IPS-20b (cell line): ENCODE data around the gene EXOG.
"Not testable (repeated sequence)": the region's sequence is repeated elsewhere in the genome, so short reads cannot be mapped to it uniquely, and the experiment has no call there.

Experiments
- H3K27ac ChIP-seq: one replicate; pipeline ENCODE4 v1.5.1; 2013; ENCODE audit warnings: low read length
- H3K27me3 ChIP-seq: 2 replicates; pipeline ENCODE4 v1.6.1; 2013; ENCODE audit warnings: mild to moderate bottlenecking, low read length, inconsistent platforms; ENCODE audit not compliant: insufficient read depth
- H3K36me3 ChIP-seq: 2 replicates; pipeline ENCODE4 v1.6.1; 2013; ENCODE audit warnings: low read depth, mild to moderate bottlenecking, inconsistent platforms, low read length, moderate library complexity; ENCODE audit not compliant: insufficient read depth
- H3K4me1 ChIP-seq: 2 replicates; pipeline ENCODE4 v1.6.1; 2013; ENCODE audit warnings: mild to moderate bottlenecking, control low read depth, inconsistent platforms, low read length, moderate library complexity; ENCODE audit not compliant: insufficient read depth
- H3K4me3 ChIP-seq: 2 replicates; pipeline ENCODE4 v1.5.1; 2013; ENCODE audit warnings: mild to moderate bottlenecking, low read length, inconsistent platforms
- H3K9ac ChIP-seq: 2 replicates; pipeline ENCODE4 v1.6.1; 2013; ENCODE audit warnings: low read depth, mild to moderate bottlenecking, inconsistent platforms, low read length, moderate library complexity
- H3K9me3 ChIP-seq: 2 replicates; pipeline ENCODE4 v1.6.1; 2013; ENCODE audit warnings: mild to moderate bottlenecking, low read depth, low read length, inconsistent platforms; ENCODE audit not compliant: insufficient read depth

Gene EXOG

DNA sequence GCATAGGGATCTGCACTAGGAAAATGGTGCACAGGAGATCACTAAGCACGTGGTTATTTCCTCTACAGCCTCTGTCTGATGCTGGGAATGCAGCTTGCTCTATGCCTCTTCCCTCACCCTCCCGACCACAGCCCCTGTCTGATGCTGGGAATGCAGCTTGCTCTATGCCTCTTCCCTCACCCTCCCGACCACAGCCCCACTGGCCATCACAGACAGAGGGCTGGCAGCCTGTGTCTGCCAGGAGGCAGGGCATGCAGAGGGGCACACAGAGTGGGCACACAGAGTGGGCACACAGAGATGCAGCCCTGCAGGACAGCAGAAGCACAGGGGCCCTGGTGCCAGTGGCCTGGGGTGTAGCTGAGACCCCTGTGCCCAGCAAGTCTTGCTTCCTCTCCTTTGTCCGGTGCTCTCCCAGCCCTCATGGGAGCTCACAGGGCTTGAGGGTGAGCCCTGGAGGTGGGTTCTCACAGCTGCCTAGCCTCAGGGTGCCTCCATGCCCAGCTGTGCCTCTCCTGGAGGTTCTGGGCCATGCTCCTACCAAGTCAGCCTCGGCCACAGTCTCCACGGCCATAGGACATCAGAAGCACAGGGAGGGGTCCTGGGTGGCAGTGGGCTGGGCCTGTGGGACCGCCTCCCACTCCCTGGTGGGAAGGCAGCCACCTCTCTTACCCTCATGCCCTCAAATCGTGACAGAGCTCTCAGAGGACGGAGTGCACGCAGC lies 65.8 kb downstream of the EXOG start:
- no peaks in the 10 kb centered on the region for H3K4me1 ChIP-seq
- no peaks in the 10 kb centered on the region for H3K36me3 ChIP-seq
- no peaks in the 10 kb centered on the region for H3K27me3 ChIP-seq
- no peak overlapping the region for H3K27ac ChIP-seq
- H3K9me3 ChIP-seq, result no peaks in the 10 kb centered on the region
- no peak overlapping the region for H3K4me3 ChIP-seq
- no peak overlapping the region for H3K9ac ChIP-seq

- no peak overlapping the region for H3K9ac ChIP-seq
- no peaks in the 10 kb centered on the region for H3K4me1 ChIP-seq
- no peaks in the 10 kb centered on the region for H3K36me3 ChIP-seq
- H3K4me3 ChIP-seq, result no peak overlapping the region
- no peaks in the 10 kb centered on the region for H3K27me3 ChIP-seq
- no peak overlapping the region for H3K27ac ChIP-seq
- no peaks in the 10 kb centered on the region for H3K9me3 ChIP-seq
Observed at GRCh38 chr3:38562467-38562925, 66.4 kb downstream of the EXOG start.

GRCh38 chr3:38563070-38563885 lies 67.1 kb downstream of the EXOG start:
- Histone ChIP-seq H3K9me3 (no peaks in the 10 kb centered on the region), H3K9ac (no peak overlapping the region), H3K27me3 (no peaks in the 10 kb centered on the region), H3K27ac (no peak overlapping the region), H3K36me3 (no peaks in the 10 kb centered on the region), H3K4me1 (no peaks in the 10 kb centered on the region), H3K4me3 (no peak overlapping the region)

DNA sequence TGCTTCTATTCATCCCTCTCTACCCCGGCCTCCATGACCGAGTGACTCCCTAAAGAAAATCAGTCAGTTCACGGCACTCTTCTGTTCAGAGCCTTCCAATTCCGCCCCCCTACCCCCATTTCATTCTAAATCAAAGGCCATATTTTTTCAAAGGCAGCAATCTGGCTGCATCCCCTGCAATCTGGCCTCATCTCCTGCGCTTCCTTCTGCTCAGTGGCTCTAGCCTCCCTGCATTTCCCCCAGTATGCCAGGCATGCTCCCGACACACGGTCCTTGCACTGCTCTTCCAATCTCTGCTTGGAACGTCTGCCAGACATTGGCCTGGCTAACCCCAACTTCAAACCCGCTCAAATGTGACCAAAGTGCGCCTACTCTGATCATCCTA lies 67.7 kb downstream of the EXOG start:
- Histone ChIP-seq H3K4me3 (no peak overlapping the region), H3K27me3 (no peaks in the 10 kb centered on the region), H3K36me3 (no peaks in the 10 kb centered on the region), H3K4me1 (no peaks in the 10 kb centered on the region), H3K9me3 (no peaks in the 10 kb centered on the region), H3K27ac (no peak overlapping the region), H3K9ac (no peak overlapping the region)

DNA sequence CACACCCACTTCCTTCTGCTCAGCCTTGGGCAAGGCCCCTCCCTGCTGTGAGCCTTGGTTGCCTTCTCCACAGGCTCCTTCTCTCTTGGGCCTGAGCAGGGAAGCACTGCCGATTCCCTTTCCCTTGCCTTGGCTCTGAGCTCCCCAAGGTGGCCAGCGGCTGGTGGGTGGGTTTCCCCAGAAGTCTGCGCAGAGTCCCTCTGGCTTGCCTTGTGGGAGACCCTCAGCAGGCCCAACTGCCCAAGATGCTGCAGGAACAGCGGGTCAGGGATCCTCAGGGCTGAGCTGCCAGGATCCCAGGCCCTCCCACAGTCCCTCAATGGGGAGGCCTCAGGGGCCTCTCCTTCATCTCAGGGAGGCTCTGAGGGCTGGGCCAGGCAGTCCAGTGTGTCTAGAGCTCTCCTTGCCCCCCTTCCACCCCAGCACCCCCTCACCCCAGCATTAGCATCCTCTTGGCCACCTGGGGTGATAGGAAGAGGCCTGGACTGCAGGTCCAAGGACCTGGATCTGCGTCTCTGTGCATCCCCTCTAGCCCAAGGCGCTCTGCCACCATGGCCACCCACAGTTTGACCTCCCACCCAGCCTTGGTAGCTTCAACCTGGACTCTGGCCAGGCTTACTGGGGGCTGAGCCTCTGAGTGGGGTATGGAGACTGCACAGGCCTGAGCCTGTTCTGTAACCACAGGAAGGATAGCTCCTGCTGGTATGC lies 68.6 kb downstream of the EXOG start:
- Histone ChIP-seq H3K9ac (no peak overlapping the region), H3K27ac (no peak overlapping the region), H3K36me3 (no peaks in the 10 kb centered on the region), H3K27me3 (no peaks in the 10 kb centered on the region), H3K9me3 (no peaks in the 10 kb centered on the region), H3K4me3 (no peak overlapping the region), H3K4me1 (no peaks in the 10 kb centered on the region)

DNA sequence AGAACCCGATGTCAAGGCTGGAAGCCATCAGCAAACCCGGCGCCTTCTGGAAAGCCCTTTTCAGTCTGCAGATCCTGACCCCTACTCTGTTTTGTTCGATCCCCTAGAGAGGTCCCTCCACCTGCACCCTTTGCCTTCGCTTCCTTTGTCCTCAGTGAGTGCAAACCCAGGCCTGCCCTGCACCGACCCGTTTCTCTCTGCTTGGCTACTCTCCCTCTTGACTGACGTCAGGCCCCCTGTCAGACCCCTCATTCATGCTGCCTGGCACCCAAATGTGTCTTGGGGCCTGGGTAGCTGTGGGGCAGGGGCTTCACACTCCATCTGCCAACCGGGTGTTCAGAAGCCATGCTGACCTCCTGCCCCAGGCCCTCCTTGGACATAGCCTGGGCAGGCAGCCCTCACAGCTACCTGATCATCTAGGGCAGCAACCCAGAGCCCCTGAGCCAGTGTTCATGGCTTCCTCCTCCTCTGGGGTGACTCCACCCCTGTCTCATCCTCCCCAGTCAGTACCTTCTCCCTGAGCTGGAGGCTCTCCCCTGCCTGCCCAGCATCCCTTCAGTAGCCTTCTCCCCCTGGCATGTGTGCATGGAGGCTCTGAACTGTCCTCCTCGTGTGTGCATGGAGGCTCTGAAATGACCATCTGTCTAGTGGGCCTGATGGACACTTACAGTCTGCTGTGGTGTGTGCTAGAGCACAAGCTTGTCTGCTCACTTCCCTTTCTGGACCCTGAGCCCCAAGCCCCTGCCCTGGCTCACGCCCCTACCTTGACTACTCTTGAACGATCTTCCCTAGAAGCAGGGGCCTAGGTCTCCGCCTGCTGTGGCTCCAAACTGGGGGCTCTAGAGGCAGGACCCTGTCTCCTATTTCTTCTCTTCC lies 69.4 kb downstream of the EXOG start:
- Histone ChIP-seq H3K27ac (no peak overlapping the region), H3K9me3 (no peaks in the 10 kb centered on the region), H3K4me1 (no peaks in the 10 kb centered on the region), H3K9ac (no peak overlapping the region), H3K27me3 (no peaks in the 10 kb centered on the region), H3K4me3 (no peak overlapping the region), H3K36me3 (no peaks in the 10 kb centered on the region)

DNA sequence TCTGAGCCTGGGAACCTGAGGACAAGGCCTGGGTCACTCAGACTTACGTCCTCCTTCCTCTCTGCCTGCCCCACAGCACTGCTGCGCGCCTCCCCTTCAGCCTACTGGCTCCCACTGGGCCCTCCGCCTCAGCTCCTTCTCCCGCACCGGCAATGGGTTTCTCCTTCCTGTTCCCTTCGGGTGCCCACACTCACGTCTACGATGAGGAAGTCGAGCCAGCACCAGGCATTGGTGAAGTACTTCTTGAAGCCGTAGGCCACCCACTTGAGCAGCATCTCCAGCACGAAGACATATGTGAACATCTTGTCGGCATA lies 70.0 kb downstream of the EXOG start:
- Histone ChIP-seq H3K9me3 (no peaks in the 10 kb centered on the region), H3K36me3 (no peaks in the 10 kb centered on the region), H3K4me3 (no peak overlapping the region), H3K27ac (no peak overlapping the region), H3K4me1 (no peaks in the 10 kb centered on the region), H3K27me3 (no peaks in the 10 kb centered on the region), H3K9ac (no peak overlapping the region)

GRCh38 chr3:38566794-38567193 lies 70.7 kb downstream of the EXOG start:
- H3K27me3 ChIP-seq, H3K27ac ChIP-seq, H3K36me3 ChIP-seq, H3K4me1 ChIP-seq, H3K9me3 ChIP-seq, H3K4me3 ChIP-seq, H3K9ac ChIP-seq: not testable (repeated sequence)

GRCh38 chr3:38567498-38567897 lies 71.4 kb downstream of the EXOG start:
- Histone ChIP-seq H3K4me1 (no peaks in the 10 kb centered on the region), H3K36me3 (no peaks in the 10 kb centered on the region), H3K9me3 (no peaks in the 10 kb centered on the region), H3K27me3 (no peaks in the 10 kb centered on the region), H3K9ac (no peak overlapping the region), H3K27ac (no peak overlapping the region), H3K4me3 (no peak overlapping the region)

- H3K4me3 ChIP-seq, result no peak overlapping the region
- no peak overlapping the region for H3K27ac ChIP-seq
- H3K27me3 ChIP-seq, result no peaks in the 10 kb centered on the region
- no peak overlapping the region for H3K9ac ChIP-seq
- no peaks in the 10 kb centered on the region for H3K36me3 ChIP-seq
- H3K4me1 ChIP-seq, result no peaks in the 10 kb centered on the region
- H3K9me3 ChIP-seq, result no peaks in the 10 kb centered on the region
Observed at GRCh38 chr3:38573111-38573510, 77.0 kb downstream of the EXOG start.

- no peaks in the 10 kb centered on the region for H3K36me3 ChIP-seq
- no peak overlapping the region for H3K4me3 ChIP-seq
- H3K9me3 ChIP-seq, result no peaks in the 10 kb centered on the region
- H3K4me1 ChIP-seq, result no peaks in the 10 kb centered on the region
- no peaks in the 10 kb centered on the region; the same call in 1 of the 2 replicates for H3K27me3 ChIP-seq
- no peak overlapping the region for H3K9ac ChIP-seq
- no peak overlapping the region for H3K27ac ChIP-seq
Observed at GRCh38 chr3:38573556-38573955, 77.4 kb downstream of the EXOG start.
